HFFc6 (cell line): Measurements from ENCODE around the gene TSEN54. TPM values are rescaled to one million over a fixed set of nuclear protein-coding genes. Genes with fewer than 3 reads are reported as not detected.

Source experiments
- DNase-seq: peaks from one replicate; pipeline ENCODE4 v3.0.0-alpha.2; 2018
- H3K27ac Mint-ChIP-seq: 2 replicates; pipeline ENCODE4 v1.8.0; 2020; ENCODE audit warnings: mild to moderate bottlenecking, mixed read lengths
- H3K27me3 Mint-ChIP-seq: 2 replicates; pipeline ENCODE4 v1.8.0; 2021; ENCODE audit warnings: mild to moderate bottlenecking, moderate library complexity, mixed read lengths; ENCODE audit not compliant: insufficient read depth
- H3K36me3 Mint-ChIP-seq: 2 replicates; pipeline ENCODE4 v1.8.0; 2021; ENCODE audit warnings: low read depth, mixed read lengths
- H3K4me1 Mint-ChIP-seq: 2 replicates; pipeline ENCODE4 v1.8.0; 2020; ENCODE audit warnings: low read depth, mixed read lengths
- H3K4me3 Mint-ChIP-seq: 2 replicates; pipeline ENCODE4 v1.8.0; 2020; ENCODE audit warnings: mild to moderate bottlenecking, moderate library complexity, mixed read lengths
- H3K9me3 Mint-ChIP-seq: 2 replicates; pipeline ENCODE4 v1.8.0; 2020; ENCODE audit warnings: mild to moderate bottlenecking, mixed read lengths
- total RNA-seq, 6 experiments: library from RNA; stranded (reverse); fragmentation: NEBNext Ultra II Directional; extraction: Animal tissue kit (Norgen Biotek cat#: 25700); gene quantifications; 2 replicates in 1 of 6; 3 replicates in 5 of 6; pipeline ENCODE4 v1.2.3, GENCODE V29; 2021
- TF ChIP-seq, protein P1 (sequence below): fragments of 200-600 bp; sonication (generic); IDR thresholded peaks from 2 replicates; pipeline ENCODE4 v1.5.0; 2021; ENCODE audit warnings: antibody characterized with exemption, mild to moderate bottlenecking

The TSEN54 gene
- total RNA-seq, 6 experiments from 2014 or later = 8.7 to 11.1 (median 9.4) TPM

- DNase-seq = no peak
- Mint-ChIP-seq H3K4me1 (peaks cover 21% of the 10 kb centered on the region), H3K36me3 (no peaks in the 10 kb centered on the region), H3K9me3 (no peaks in the 10 kb centered on the region), H3K27ac (no peak overlapping the region), H3K27me3 (0 out of 2 replicates have a peak, but pooled peaks cover under 1% of the 10 kb centered on the region), H3K4me3 (no peak overlapping the region)
- TF ChIP-seq, protein P1, sequence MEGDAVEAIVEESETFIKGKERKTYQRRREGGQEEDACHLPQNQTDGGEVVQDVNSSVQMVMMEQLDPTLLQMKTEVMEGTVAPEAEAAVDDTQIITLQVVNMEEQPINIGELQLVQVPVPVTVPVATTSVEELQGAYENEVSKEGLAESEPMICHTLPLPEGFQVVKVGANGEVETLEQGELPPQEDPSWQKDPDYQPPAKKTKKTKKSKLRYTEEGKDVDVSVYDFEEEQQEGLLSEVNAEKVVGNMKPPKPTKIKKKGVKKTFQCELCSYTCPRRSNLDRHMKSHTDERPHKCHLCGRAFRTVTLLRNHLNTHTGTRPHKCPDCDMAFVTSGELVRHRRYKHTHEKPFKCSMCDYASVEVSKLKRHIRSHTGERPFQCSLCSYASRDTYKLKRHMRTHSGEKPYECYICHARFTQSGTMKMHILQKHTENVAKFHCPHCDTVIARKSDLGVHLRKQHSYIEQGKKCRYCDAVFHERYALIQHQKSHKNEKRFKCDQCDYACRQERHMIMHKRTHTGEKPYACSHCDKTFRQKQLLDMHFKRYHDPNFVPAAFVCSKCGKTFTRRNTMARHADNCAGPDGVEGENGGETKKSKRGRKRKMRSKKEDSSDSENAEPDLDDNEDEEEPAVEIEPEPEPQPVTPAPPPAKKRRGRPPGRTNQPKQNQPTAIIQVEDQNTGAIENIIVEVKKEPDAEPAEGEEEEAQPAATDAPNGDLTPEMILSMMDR = no peak
Measured at GRCh38 chr17:75557852-75558665, 41.7 kb downstream of the TSEN54 start.

GRCh38 chr17:75558666-75559530, 42.6 kb downstream of the TSEN54 start:
- TF ChIP-seq, protein P1 = no peak
- H3K27ac Mint-ChIP-seq = no peak overlapping the region
- peaks cover 15% of the 10 kb centered on the region for H3K4me1 Mint-ChIP-seq
- no peak overlapping the region for H3K4me3 Mint-ChIP-seq
- peaks cover 4% of the 10 kb centered on the region; the same call in 1 of the 2 replicates for H3K27me3 Mint-ChIP-seq
- no peaks in the 10 kb centered on the region for H3K36me3 Mint-ChIP-seq
- DNase-seq = no peak
- no peaks in the 10 kb centered on the region for H3K9me3 Mint-ChIP-seq

DNA sequence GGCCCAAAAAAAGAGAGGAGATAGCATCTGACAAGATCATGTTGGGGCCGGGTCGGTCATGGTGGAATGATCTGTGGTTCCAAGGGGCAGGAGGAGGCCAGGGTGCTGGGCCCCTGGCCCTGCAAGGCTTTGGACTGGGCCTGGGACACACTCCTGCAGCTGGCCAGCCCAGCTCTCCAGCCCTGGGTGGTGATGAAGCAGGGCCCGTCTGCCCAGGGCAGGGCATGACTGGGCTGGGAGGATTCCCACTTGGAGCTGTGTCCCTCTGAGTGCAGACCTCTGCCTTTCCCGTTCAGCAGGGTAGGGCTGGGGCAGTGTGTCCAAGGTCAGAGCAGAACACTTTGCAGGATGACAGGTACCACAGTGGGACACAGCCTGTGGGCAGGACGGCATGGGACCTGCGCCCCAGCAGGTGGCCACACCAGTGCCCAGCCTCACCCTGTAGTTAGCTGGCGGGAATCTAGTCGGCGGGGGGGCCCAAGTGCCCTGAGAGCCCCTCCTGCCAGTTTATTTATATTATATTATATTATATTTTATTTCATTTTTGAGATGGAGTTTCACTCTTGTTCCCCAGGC, 43.7 kb downstream of the TSEN54 start:
- TF ChIP-seq, protein P1 = no peak
- peaks cover 15% of the 10 kb centered on the region for H3K4me1 Mint-ChIP-seq

DNA sequence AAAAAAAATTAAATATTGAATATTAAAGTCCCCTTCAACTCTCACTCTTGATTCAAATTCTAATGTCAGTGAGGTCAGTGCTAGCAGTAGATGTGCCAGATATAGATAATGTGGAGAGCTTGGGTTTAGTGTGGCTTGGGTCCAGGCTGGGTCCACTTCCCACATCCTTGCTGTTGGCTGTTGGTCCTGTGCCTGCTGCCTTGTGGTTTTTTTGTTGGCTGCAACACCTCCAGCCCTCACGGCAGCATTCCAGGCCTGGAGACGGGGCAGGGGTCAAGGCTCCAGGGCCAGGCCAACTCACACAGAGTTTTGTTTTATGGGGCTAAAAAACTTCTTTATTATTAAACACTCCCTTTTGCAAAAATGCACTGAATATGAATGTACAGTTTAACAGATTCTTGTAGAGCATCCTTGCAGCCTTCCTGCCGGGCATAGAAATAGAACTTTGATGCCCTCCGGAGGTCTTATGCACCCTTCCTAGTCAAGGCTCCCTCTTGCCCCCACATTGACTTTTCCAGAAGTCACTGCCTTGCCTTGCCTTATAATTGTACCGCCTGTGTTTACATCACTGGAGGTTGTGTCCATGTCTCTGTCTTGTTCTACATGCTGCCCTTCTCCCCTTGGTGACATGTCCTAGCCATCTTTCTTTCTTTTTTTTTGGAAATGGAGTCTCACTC, 45.7 kb downstream of the TSEN54 start:
- Mint-ChIP-seq H3K27ac (no peak overlapping the region), H3K27me3 (peaks cover 16% of the 10 kb centered on the region), H3K4me3 (no peak overlapping the region), H3K9me3 (no peaks in the 10 kb centered on the region), H3K4me1 (peaks cover 12% of the 10 kb centered on the region), H3K36me3 (no peaks in the 10 kb centered on the region)
- TF ChIP-seq, protein P1 = no peak
- DNase-seq = peak; percentile 13

More for the DNA sequence above, 43.7 kb downstream of the TSEN54 start:
- no peak for DNase-seq
- Mint-ChIP-seq H3K9me3 (no peaks in the 10 kb centered on the region), H3K4me3 (no peak overlapping the region), H3K27ac (no peak overlapping the region), H3K36me3 (no peaks in the 10 kb centered on the region), H3K27me3 (peaks cover 4% of the 10 kb centered on the region; the same call in 1 of the 2 replicates)
